ENCODE data around the gene NFIX. TPM values are rescaled to one million over a fixed set of nuclear protein-coding genes. Genes with fewer than 3 reads are reported as not detected.

The NFIX gene
- total and polyA plus RNA-seq, 2 experiments from 2014 or later: 0.06 to 0.14 TPM

GRCh38 chr19:13071444-13072187 is 76.3 kb downstream of the NFIX start:
- no peaks in the 10 kb centered on the region for H3K36me3 Mint-ChIP-seq (ENCODE audit: low read depth)
- no peak overlapping the region for H2AFZ ChIP-seq
- no peak for TF ChIP-seq ZNF114 (CRISPR knock-in tag; IDR thresholded peaks at IDR 0.05)
- no peak for TF ChIP-seq EZH2 (IDR thresholded peaks at IDR 0.05; ENCODE audit: low read depth, unreplicated experiment)
- TF ChIP-seq ETS1 (IDR thresholded peaks at IDR 0.05): no peak
- no peak for TF ChIP-seq CREB1 (CRISPR knock-in tag; IDR thresholded peaks at IDR 0.05; ENCODE audit: low read depth)
- TF ChIP-seq EZH2phosphoT487 (IDR thresholded peaks at IDR 0.05; ENCODE audit: unreplicated experiment): no peak
- no peak for TF ChIP-seq STAT1 (IDR thresholded peaks at IDR 0.05; ENCODE audit: unreplicated experiment)
- TF ChIP-seq REST (IDR thresholded peaks at IDR 0.05; ENCODE audit: unreplicated experiment): no peak
- TF ChIP-seq ZNF462 (CRISPR knock-in tag; IDR thresholded peaks at IDR 0.05): no peak
- TF ChIP-seq POLR2AphosphoS5 (IDR thresholded peaks at IDR 0.05; ENCODE audit: low read depth): no peak
- TF ChIP-seq NANOG (IDR thresholded peaks at IDR 0.05; ENCODE audit: borderline replicate concordance): no peak
- no peak for TF ChIP-seq CTCF (conservative IDR thresholded peaks at IDR 0.05; ENCODE audit: low read depth in 2 of 2)
- TF ChIP-seq ZNF331 (CRISPR knock-in tag; IDR thresholded peaks at IDR 0.05; ENCODE audit: low read depth): no peak
- no peak for TF ChIP-seq JUNB (IDR thresholded peaks at IDR 0.05; ENCODE audit: unreplicated experiment)
- no peaks in the 10 kb centered on the region for H3K36me3 ChIP-seq (ENCODE audit: insufficient read depth)
- DNase-seq (ENCODE audit: low spot score) (no peak), ATAC-seq (no peak)
- peaks cover 18% of the 10 kb centered on the region for H3K27me3 Mint-ChIP-seq (ENCODE audit: insufficient read depth, low read depth, poor library complexity)
- no peaks in the 10 kb centered on the region for H3K9me3 Mint-ChIP-seq
- H3K4me1 ChIP-seq (ENCODE audit: insufficient read depth): no peaks in the 10 kb centered on the region
- no peak overlapping the region for H3K4me2 ChIP-seq
- no peaks in the 10 kb centered on the region for H3K79me2 ChIP-seq (replicated peaks; ENCODE audit: insufficient read depth)
- H3K27me3 ChIP-seq (ENCODE audit: insufficient read depth): 0 out of 2 replicates have a peak, but pooled peaks cover 7% of the 10 kb centered on the region
- H3K4me3 ChIP-seq: no peak overlapping the region
- H3K4me1 Mint-ChIP-seq: peaks cover 3% of the 10 kb centered on the region; the same call in 2 of the 3 replicates
- H3K27ac Mint-ChIP-seq: no peak overlapping the region
- no peaks in the 10 kb centered on the region for H3F3A ChIP-seq (replicated peaks; ENCODE audit: low read depth)
- no peak overlapping the region for H3K27ac ChIP-seq (ENCODE audit: low read depth)
- no peaks in the 10 kb centered on the region for H3K9me2 ChIP-seq (ENCODE audit: insufficient read depth)
- H3K4me3 Mint-ChIP-seq: no peak overlapping the region
- H4K20me1 ChIP-seq (replicated peaks; ENCODE audit: insufficient read depth): no peaks in the 10 kb centered on the region

All from GM23338 (cell line).